Activated CD4-positive, alpha-beta T cell treated with anti-CD3 and anti-CD28 coated beads, Interleukin-2, amount 50 U/mL, for 1 hour (primary cell): ENCODE measurements around the gene CD72.
"Not testable (repeated sequence)": the region's sequence is repeated elsewhere in the genome, so short reads cannot be mapped to it uniquely, and the experiment has no call there.

Source experiments
- DNase-seq: peaks from one replicate; pipeline ENCODE4 v3.0.0-alpha.2; 2020

CD72 gene

GRCh38 chr9:35615981-35616680 lies 2.1 kb downstream of the CD72 start:
- no peak for DNase-seq

- DNase-seq: no peak
These were observed 5.4 kb downstream of the CD72 start for GRCh38 chr9:35612843-35613242.

- DNase-seq: not testable (repeated sequence)
These were observed 6.1 kb downstream of the CD72 start for GRCh38 chr9:35612066-35612465.

GRCh38 chr9:35611230-35611797 lies 6.9 kb downstream of the CD72 start:
- peak; percentile 57 for DNase-seq

GRCh38 chr9:35609820-35610163 lies 8.4 kb downstream of the CD72 start:
- no peak for DNase-seq

GRCh38 chr9:35609001-35609819 lies 9.0 kb downstream of the CD72 start:
- DNase-seq: no peak

GRCh38 chr9:35608221-35608620 lies 10.0 kb downstream of the CD72 start:
- no peak for DNase-seq

- no peak for DNase-seq
These were observed 11.5 kb downstream of the CD72 start for GRCh38 chr9:35606726-35607125.

- DNase-seq: no peak
These were observed 12.1 kb downstream of the CD72 start for GRCh38 chr9:35606138-35606504.

- DNase-seq: peak; percentile 28
These were observed 12.7 kb downstream of the CD72 start for GRCh38 chr9:35605351-35606137.

- DNase-seq: peak; percentile 78
These were observed 13.4 kb downstream of the CD72 start, which contains the start of gene TESK1 for GRCh38 chr9:35604578-35605350. Gene TESK1 (plus strand): TSS chr9:35605262. CDS start chr9:35605620, 358 bp downstream.

GRCh38 chr9:35603986-35604577 lies 14.1 kb downstream of the CD72 start:
- DNase-seq: peak; percentile 99

- peak; percentile 16 for DNase-seq
These were observed 14.7 kb downstream of the CD72 start for GRCh38 chr9:35603506-35603985.

- DNase-seq: no peak
These were observed 18.2 kb downstream of the CD72 start for GRCh38 chr9:35599763-35600604.

- DNase-seq: no peak
These were observed 19.2 kb downstream of the CD72 start for GRCh38 chr9:35598866-35599590.

GRCh38 chr9:35596907-35597306 lies 21.3 kb downstream of the CD72 start:
- DNase-seq: not testable (repeated sequence)

GRCh38 chr9:35594471-35594870 lies 23.7 kb downstream of the CD72 start:
- no peak for DNase-seq

GRCh38 chr9:35593581-35593980 lies 24.6 kb downstream of the CD72 start:
- no peak for DNase-seq

- DNase-seq: not testable (repeated sequence)
These were observed 29.7 kb downstream of the CD72 start for GRCh38 chr9:35588506-35588905.

GRCh38 chr9:35584681-35585080 lies 33.5 kb downstream of the CD72 start:
- not testable (repeated sequence) for DNase-seq
